GM12878 (cell line): ENCODE results near the gene KLK13. TPM values are rescaled to one million over a fixed set of nuclear protein-coding genes. Genes with fewer than 3 reads are reported as not detected.

Experiments used
- ATAC-seq: fragments of 200-7000 bp; cut with Tn5 transposase; 3 replicates; pipeline ENCODE4 v1.9.1; 2020; ENCODE audit warnings: mild to moderate bottlenecking, moderate library complexity
- BruUV-seq: library from RNA; stranded (reverse); fragments of 400-500 nt; replicated peaks from 2 replicates; lab custom pipeline; 2021; lab: Mats Ljungman, UMichigan
- CTCF ChIA-PET: fragments of 300-600 bp; sonication (Branson Sonifier 250); formaldehyde crosslinking; extraction: SDS; loops from one replicate; lab custom pipeline; 2021; ENCODE audit warnings: inconsistent platforms; lab: Yijun Ruan, JAX
- POLR2A ChIA-PET: fragments of 350-600 bp; formaldehyde crosslinking; extraction: SDS; loops from one replicate; lab custom pipeline; 2021; ENCODE audit warnings: inconsistent platforms; lab: Charles Lee
- RAD21 ChIA-PET: fragments of 300-600 bp; sonication (Branson Sonifier 250); formaldehyde crosslinking; loops from one replicate; lab custom pipeline; 2023; ENCODE audit warnings: antibody characterized with exemption; ENCODE audit not compliant: unreplicated experiment; lab: Charles Lee
- SMC1A ChIA-PET: fragments of 300-600 bp; sonication (Branson Sonifier 250); formaldehyde crosslinking; loops from one replicate; lab custom pipeline; 2023; ENCODE audit not compliant: unreplicated experiment, uncharacterized antibody; lab: Charles Lee
- DNase-seq: peaks from one replicate; pipeline ENCODE4 v3.0.0-alpha.2; 2011; ENCODE audit warnings: low read depth, low spot score
- FAIRE-seq: peaks from 3 replicates; lab custom pipeline; 2011; peaks lifted over from hg19 to GRCh38; lab: Jason Lieb, UNC
- H2AFZ ChIP-seq: 2 replicates; pipeline ENCODE4 v1.6.0; 2011; ENCODE audit warnings: low read depth, low read length, control low read depth; ENCODE audit not compliant: control insufficient read depth
- H3K27ac ChIP-seq: 2 replicates; pipeline ENCODE4 v1.5.1; 2011; ENCODE audit warnings: control low read depth; ENCODE audit not compliant: control insufficient read depth, insufficient read depth
- H3K27me3 ChIP-seq, 2 experiments: replicated peaks in 1 of 2; 2 replicates each; pipeline versions ENCODE4 v1.6.0 to v1.6.1; 2011; ENCODE audit warnings: low read length in 1 of 2; ENCODE audit not compliant: control insufficient read depth in 2 of 2, insufficient read depth in 2 of 2
- H3K36me3 ChIP-seq, 2 experiments: 2 replicates each; pipeline ENCODE4 v1.5.1; 2011; ENCODE audit warnings: low read length in 1 of 2; ENCODE audit not compliant: control insufficient read depth in 2 of 2, insufficient read depth in 2 of 2
- H3K4me1 ChIP-seq: 2 replicates; pipeline ENCODE4 v1.6.1; 2011; ENCODE audit warnings: mild to moderate bottlenecking, low read length, moderate library complexity, mixed read lengths; ENCODE audit not compliant: control insufficient read depth, insufficient read depth
- H3K4me2 ChIP-seq: 2 replicates; pipeline ENCODE4 v1.6.0; 2011; ENCODE audit warnings: control low read depth; ENCODE audit not compliant: control insufficient read depth, insufficient read depth
- H3K4me3 ChIP-seq: fragments of 200-600 bp; sonication (generic); 2 replicates; pipeline ENCODE4 v1.5.1; 2016
- H3K79me2 ChIP-seq: 2 replicates; pipeline ENCODE4 v1.6.0; 2011; ENCODE audit warnings: low read length; ENCODE audit not compliant: control insufficient read depth, insufficient read depth
- H3K9ac ChIP-seq: 2 replicates; pipeline ENCODE4 v1.8.0; 2011; ENCODE audit warnings: low read length, control low read depth, mixed read lengths; ENCODE audit not compliant: control insufficient read depth, insufficient read depth
- H3K9me3 ChIP-seq: replicated peaks from 3 replicates; pipeline ENCODE4 v1.5.1; 2011; ENCODE audit warnings: mild to moderate bottlenecking, low read length; ENCODE audit not compliant: control insufficient read depth, insufficient read depth
- H4K20me1 ChIP-seq: 2 replicates; pipeline ENCODE4 v1.6.0; 2011; ENCODE audit not compliant: control insufficient read depth, insufficient read depth
- CHD4 ChIP-seq: fragments of 200-600 bp; sonication (generic); IDR thresholded peaks from 2 replicates; pipeline ENCODE4 v1.6.1; 2016; ENCODE audit warnings: mild to moderate bottlenecking
- CUX1 ChIP-seq: IDR thresholded peaks from 2 replicates; pipeline ENCODE4 v1.6.1; 2012; ENCODE audit warnings: improper control_type of control experiment, low read depth, low read length; ENCODE audit not compliant: insufficient replicate concordance
- EZH2 ChIP-seq: IDR thresholded peaks from 2 replicates; pipeline ENCODE4 v1.6.1; 2012; ENCODE audit warnings: low read depth, mild to moderate bottlenecking, control low read depth, inconsistent platforms, low read length, borderline replicate concordance; ENCODE audit not compliant: control insufficient read depth
- KAT2A ChIP-seq: conservative IDR thresholded peaks from 2 replicates; pipeline ENCODE4 v1.6.1; 2011; ENCODE audit warnings: low read depth, low read length; ENCODE audit not compliant: control insufficient read depth
- MYC ChIP-seq: IDR thresholded peaks from 2 replicates; pipeline ENCODE4 v1.6.1; 2011; ENCODE audit warnings: mild to moderate bottlenecking, low read length, moderate library complexity, inconsistent platforms; ENCODE audit not compliant: insufficient read depth, insufficient replicate concordance, insufficient read length, severe bottlenecking
- POLR2AphosphoS2 ChIP-seq: IDR thresholded peaks from 2 replicates; pipeline ENCODE4 v1.6.1; 2011; ENCODE audit warnings: low read depth, mild to moderate bottlenecking, low read length, improper control_type of control experiment, moderate library complexity
- TARDBP ChIP-seq: IDR thresholded peaks from 2 replicates; pipeline ENCODE4 v1.6.1; 2016; ENCODE audit warnings: borderline replicate concordance
- TCF7 ChIP-seq: IDR thresholded peaks from 2 replicates; pipeline ENCODE4 v1.6.1; 2014; ENCODE audit warnings: antibody characterized with exemption, borderline replicate concordance
- WRNIP1 ChIP-seq: IDR thresholded peaks from 2 replicates; pipeline ENCODE4 v1.6.1; 2011; ENCODE audit warnings: low read depth, low read length, improper control_type of control experiment, borderline replicate concordance
- WGBS: methylation state at CpG from one replicate; pipeline ENCODE4 v1.1.6; 2016; ENCODE audit warnings: low lambda C conversion rate; ENCODE audit not compliant: insufficient replicate concordance, insufficient coverage; ENCODE audit errors: missing lambda C conversion rate; 5-methylcytosine and 5-hydroxymethylcytosine counted together
- in situ Hi-C: fragments of 300-500 bp; cut with MboI; formaldehyde crosslinking; loops from 9 replicates; pipeline ENCODE4 v1.14.3; 2018; ENCODE audit warnings: mixed read lengths
- intact Hi-C: fragments of 100-400 bp; cut with micrococcal nuclease; formaldehyde crosslinking; loops from one replicate; pipeline ENCODE4 v1.14.2; 2022; ENCODE audit not compliant: unreplicated experiment
- polyA plus RNA-seq, 11 experiments: library from polyadenylated mRNA; depleted of rRNA in 4 of 11; unstranded in 6 of 11; stranded (reverse) in 5 of 11; fragments of >200 nt; fragmentation: Nextera tagmentation in 4 of 11; fragmentation: Illumina TruSeq in 1 of 11; extraction: Ambion mirVana in 4 of 11; extraction: Trizol in 1 of 11; gene quantifications; 1 replicate in 1 of 11; 2 replicates in 10 of 11; pipeline versions ENCODE4 v1.2.1 to v1.2.3, GENCODE V29; 2011 to 2016; ENCODE audit warnings: inconsistent platforms in 2 of 11, missing spikeins in 2 of 11, low read depth in 1 of 11
- total RNA-seq, 4 experiments: library from RNA; depleted of rRNA in 3 of 4; stranded (reverse); fragments of >200 nt in 3 of 4; fragmentation: Illumina TruSeq in 1 of 4; extraction: Trizol in 1 of 4; gene quantifications; 2 replicates each; pipeline versions ENCODE4 v1.2.1 to v1.2.3, GENCODE V29; 2013 to 2021
- TF ChIP-seq, protein P1 (sequence below): IDR thresholded peaks from 2 replicates; pipeline ENCODE4 v1.6.1; 2012; ENCODE audit warnings: mild to moderate bottlenecking, low read depth, low read length
- TF ChIP-seq, protein P2 (sequence below): fragments of 150-350 bp; IDR thresholded peaks from 2 replicates; pipeline ENCODE4 v1.6.1; 2014; ENCODE audit warnings: mild to moderate bottlenecking, low read depth, low read length
- TF ChIP-seq, protein P3 (sequence below): fragments of 450-650 bp; IDR thresholded peaks from 2 replicates; pipeline ENCODE4 v1.6.1; 2017; ENCODE audit warnings: mild to moderate bottlenecking

Gene KLK13
- total and polyA plus RNA-seq, 10 of the 15 experiments (the other 5 are each of a cell fraction or from before 2014, with no cell fraction given): not detected

DNA sequence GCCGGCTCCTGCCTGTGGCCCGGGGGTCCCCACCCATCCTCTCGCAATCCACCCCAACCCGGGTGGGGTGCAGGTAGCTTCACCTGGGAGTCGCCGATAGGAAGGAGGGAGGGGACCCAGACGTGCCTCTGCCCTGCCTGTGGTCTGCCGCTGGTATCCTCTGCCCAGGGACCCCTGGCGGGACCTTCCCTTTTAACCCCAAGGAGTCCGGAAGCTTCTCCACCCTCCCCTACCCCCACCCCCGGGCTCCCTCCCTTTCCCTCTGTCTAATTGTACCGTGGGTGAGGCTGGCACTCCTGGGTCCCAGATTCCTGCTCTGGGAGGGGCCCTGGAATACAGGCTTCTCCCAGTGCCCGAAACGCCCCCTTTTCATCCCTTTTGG is 45.4 kb downstream of the KLK13 start, which contains the start of gene KLK10:
Gene KLK10, minus strand, starts transcription at position 166 of the 382 bp plus-strand sequence. CDS start 579 bp downstream, outside the sequence.
- no peak for FAIRE-seq
- ATAC-seq: no peak
- in situ Hi-C loops (no loop called here), intact Hi-C loops (no loop called here)
- no peaks in the 10 kb centered on the region for H3K4me1 ChIP-seq
- no peaks in the 10 kb centered on the region for H4K20me1 ChIP-seq
- no peak for DNase-seq
- no peak within 1 kb of the TSS for H3K4me2 ChIP-seq
- H3K36me3 ChIP-seq: no peaks in the 10 kb centered on the region
- no peaks in the 10 kb centered on the region; a peak in 3 of 4 replicates for H3K27me3 ChIP-seq
- no TSS peak for BruUV-seq
- no peaks in the 10 kb centered on the region for H3K79me2 ChIP-seq
- no peak within 1 kb of the TSS for H3K27ac ChIP-seq
- ChIA-PET RAD21 (no interaction called here), POLR2A (no interaction called here), SMC1A (no interaction called here), CTCF (no interaction called here)
- no peaks in the 10 kb centered on the region; the same call in 2 of the 3 replicates for H3K9me3 ChIP-seq
- no peak within 1 kb of the TSS for H3K9ac ChIP-seq
- 10% methylated on average over 10 of the region's 14 CpGs for WGBS
- H3K4me3 ChIP-seq: no peak within 1 kb of the TSS
- no peak within 1 kb of the TSS for H2AFZ ChIP-seq
- TF ChIP-seq, protein P1, sequence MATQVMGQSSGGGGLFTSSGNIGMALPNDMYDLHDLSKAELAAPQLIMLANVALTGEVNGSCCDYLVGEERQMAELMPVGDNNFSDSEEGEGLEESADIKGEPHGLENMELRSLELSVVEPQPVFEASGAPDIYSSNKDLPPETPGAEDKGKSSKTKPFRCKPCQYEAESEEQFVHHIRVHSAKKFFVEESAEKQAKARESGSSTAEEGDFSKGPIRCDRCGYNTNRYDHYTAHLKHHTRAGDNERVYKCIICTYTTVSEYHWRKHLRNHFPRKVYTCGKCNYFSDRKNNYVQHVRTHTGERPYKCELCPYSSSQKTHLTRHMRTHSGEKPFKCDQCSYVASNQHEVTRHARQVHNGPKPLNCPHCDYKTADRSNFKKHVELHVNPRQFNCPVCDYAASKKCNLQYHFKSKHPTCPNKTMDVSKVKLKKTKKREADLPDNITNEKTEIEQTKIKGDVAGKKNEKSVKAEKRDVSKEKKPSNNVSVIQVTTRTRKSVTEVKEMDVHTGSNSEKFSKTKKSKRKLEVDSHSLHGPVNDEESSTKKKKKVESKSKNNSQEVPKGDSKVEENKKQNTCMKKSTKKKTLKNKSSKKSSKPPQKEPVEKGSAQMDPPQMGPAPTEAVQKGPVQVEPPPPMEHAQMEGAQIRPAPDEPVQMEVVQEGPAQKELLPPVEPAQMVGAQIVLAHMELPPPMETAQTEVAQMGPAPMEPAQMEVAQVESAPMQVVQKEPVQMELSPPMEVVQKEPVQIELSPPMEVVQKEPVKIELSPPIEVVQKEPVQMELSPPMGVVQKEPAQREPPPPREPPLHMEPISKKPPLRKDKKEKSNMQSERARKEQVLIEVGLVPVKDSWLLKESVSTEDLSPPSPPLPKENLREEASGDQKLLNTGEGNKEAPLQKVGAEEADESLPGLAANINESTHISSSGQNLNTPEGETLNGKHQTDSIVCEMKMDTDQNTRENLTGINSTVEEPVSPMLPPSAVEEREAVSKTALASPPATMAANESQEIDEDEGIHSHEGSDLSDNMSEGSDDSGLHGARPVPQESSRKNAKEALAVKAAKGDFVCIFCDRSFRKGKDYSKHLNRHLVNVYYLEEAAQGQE: no peak
- no peak for TF ChIP-seq EZH2
- no peak for TF ChIP-seq TARDBP
- TF ChIP-seq CHD4: no peak
- TF ChIP-seq, protein P2, sequence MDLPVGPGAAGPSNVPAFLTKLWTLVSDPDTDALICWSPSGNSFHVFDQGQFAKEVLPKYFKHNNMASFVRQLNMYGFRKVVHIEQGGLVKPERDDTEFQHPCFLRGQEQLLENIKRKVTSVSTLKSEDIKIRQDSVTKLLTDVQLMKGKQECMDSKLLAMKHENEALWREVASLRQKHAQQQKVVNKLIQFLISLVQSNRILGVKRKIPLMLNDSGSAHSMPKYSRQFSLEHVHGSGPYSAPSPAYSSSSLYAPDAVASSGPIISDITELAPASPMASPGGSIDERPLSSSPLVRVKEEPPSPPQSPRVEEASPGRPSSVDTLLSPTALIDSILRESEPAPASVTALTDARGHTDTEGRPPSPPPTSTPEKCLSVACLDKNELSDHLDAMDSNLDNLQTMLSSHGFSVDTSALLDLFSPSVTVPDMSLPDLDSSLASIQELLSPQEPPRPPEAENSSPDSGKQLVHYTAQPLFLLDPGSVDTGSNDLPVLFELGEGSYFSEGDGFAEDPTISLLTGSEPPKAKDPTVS: no peak
- TF ChIP-seq, protein P3, sequence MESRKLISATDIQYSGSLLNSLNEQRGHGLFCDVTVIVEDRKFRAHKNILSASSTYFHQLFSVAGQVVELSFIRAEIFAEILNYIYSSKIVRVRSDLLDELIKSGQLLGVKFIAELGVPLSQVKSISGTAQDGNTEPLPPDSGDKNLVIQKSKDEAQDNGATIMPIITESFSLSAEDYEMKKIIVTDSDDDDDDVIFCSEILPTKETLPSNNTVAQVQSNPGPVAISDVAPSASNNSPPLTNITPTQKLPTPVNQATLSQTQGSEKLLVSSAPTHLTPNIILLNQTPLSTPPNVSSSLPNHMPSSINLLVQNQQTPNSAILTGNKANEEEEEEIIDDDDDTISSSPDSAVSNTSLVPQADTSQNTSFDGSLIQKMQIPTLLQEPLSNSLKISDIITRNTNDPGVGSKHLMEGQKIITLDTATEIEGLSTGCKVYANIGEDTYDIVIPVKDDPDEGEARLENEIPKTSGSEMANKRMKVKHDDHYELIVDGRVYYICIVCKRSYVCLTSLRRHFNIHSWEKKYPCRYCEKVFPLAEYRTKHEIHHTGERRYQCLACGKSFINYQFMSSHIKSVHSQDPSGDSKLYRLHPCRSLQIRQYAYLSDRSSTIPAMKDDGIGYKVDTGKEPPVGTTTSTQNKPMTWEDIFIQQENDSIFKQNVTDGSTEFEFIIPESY: no peak
- TF ChIP-seq TCF7: no peak
- no peak for TF ChIP-seq MYC
- TF ChIP-seq CUX1: no peak
- TF ChIP-seq KAT2A: no peak
- no peak for TF ChIP-seq POLR2AphosphoS2
- no peak for TF ChIP-seq WRNIP1
